ENCODE results near the gene BPTF. TPM values are rescaled to one million over a fixed set of nuclear protein-coding genes. Genes with fewer than 3 reads are reported as not detected.
"Not testable (repeated sequence)": the region's sequence is repeated elsewhere in the genome, so short reads cannot be mapped to it uniquely, and the experiment has no call there.

BPTF gene
- total and polyA plus RNA-seq, 2 of the 13 experiments (the other 11 are each of a cell fraction or from before 2014, with no cell fraction given) = 43.5 to 66.1 TPM

DNA sequence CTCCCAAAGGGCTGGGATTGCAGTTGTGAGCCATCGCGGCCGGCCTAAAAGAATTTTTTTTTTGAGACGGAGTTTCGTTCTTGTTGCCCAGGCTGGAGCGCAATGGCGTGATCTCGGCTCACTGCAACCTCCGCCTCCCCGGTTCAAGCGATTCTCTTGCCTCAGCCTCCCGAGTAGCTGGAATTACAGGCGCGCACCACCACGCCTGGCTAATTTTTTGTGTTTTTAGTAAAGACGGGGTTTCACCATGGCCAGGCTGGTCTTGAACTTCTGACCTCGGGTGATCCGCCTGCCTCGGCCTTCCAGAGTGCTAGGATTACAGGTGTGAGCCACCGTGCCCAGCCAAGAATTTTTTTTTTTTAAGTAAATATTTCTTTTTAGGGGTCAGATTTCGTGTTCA lies 193.2 kb downstream of the BPTF start:
- POLR2A ChIA-PET = interaction anchor here (0.6 to 1.6 kb wide), 2 partner anchors 9 to 22 kb away, joined by 3 to 6 read pairs; partner anchors contain the start of gene C17orf58
- ATAC-seq; DNase-seq (ENCODE audit: low spot score); H3K79me2 ChIP-seq (ENCODE audit: insufficient read depth, low read length); H3K27me3 ChIP-seq (ENCODE audit: control insufficient read depth in 1 of 2, insufficient read depth in 2 of 2, low read length in 2 of 2); in situ Hi-C loops (cut with HindIII; ENCODE audit: extremely low pct_ligation_motif_present, low pct_unique_long_range_greater_than_20kb); FAIRE-seq; H3K9me3 ChIP-seq (ENCODE audit: low read length); H4K20me1 ChIP-seq (ENCODE audit: insufficient read depth, low read length); BruUV-seq (replicated peaks); H3K27ac ChIP-seq (ENCODE audit: extremely low read length, insufficient read depth, low read length); intact Hi-C loops (cut with micrococcal nuclease; ENCODE audit: unreplicated experiment); H3K4me3 ChIP-seq (replicated peaks in 1 of 3; ENCODE audit: insufficient read depth in 1 of 3, low read depth in 2 of 3, low read length in 3 of 3); H3K36me3 ChIP-seq (replicated peaks in 1 of 2; ENCODE audit: control insufficient read depth in 1 of 2, insufficient read depth in 2 of 2, low read length in 2 of 2); H2AFZ ChIP-seq (ENCODE audit: low read length); H3K9ac ChIP-seq (ENCODE audit: insufficient read depth, low read depth, low read length); CTCF ChIA-PET (ENCODE audit: low intra/inter-chr PET ratio, low total read pairs): not testable (repeated sequence)
- Histone ChIP-seq H3K4me1 (ENCODE audit: insufficient read depth, low read length) (peaks cover 54% of the 10 kb centered on the region), H3K4me2 (ENCODE audit: low read depth, low read length) (0 out of 2 replicates have a peak overlapping the region, but pooled peaks have one; percentile 63)
- TF ChIP-seq SIX1 (CRISPR knock-in tag; IDR thresholded peaks at IDR 0.05; ENCODE audit: borderline replicate concordance) (peak; percentile 31; the same call in 1 of the 2 replicates), ZMYM2 (CRISPR knock-in tag; IDR thresholded peaks at IDR 0.05) (peak; percentile 59), ZBTB38 (CRISPR knock-in tag; IDR thresholded peaks at IDR 0.05) (peak; percentile 23; the same call in 1 of the 2 replicates), FOXA3 (CRISPR knock-in tag; IDR thresholded peaks at IDR 0.05) (0 out of 2 replicates have a peak, but pooled peaks have one; percentile 6), ADNP (CRISPR knock-in tag; IDR thresholded peaks at IDR 0.05) (peak; percentile 74), KDM1A (CRISPR knock-in tag; IDR thresholded peaks at IDR 0.05) (0 out of 2 replicates have a peak, but pooled peaks have one; percentile 19), ZNF605 (CRISPR knock-in tag; IDR thresholded peaks at IDR 0.05) (0 out of 2 replicates have a peak, but pooled peaks have one; percentile 30), ZNF234 (CRISPR knock-in tag; conservative IDR thresholded peaks at IDR 0.05) (0 out of 2 replicates have a peak, but pooled peaks have one; percentile 44), ZMYM3 (CRISPR knock-in tag; IDR thresholded peaks at IDR 0.05) (peak; percentile 20; the same call in 1 of the 2 replicates), CHD4 (IDR thresholded peaks at IDR 0.05; ENCODE audit: borderline replicate concordance, low read length) (peak; percentile 26; the same call in 1 of the 2 replicates)
- TF ChIP-seq, protein P1, sequence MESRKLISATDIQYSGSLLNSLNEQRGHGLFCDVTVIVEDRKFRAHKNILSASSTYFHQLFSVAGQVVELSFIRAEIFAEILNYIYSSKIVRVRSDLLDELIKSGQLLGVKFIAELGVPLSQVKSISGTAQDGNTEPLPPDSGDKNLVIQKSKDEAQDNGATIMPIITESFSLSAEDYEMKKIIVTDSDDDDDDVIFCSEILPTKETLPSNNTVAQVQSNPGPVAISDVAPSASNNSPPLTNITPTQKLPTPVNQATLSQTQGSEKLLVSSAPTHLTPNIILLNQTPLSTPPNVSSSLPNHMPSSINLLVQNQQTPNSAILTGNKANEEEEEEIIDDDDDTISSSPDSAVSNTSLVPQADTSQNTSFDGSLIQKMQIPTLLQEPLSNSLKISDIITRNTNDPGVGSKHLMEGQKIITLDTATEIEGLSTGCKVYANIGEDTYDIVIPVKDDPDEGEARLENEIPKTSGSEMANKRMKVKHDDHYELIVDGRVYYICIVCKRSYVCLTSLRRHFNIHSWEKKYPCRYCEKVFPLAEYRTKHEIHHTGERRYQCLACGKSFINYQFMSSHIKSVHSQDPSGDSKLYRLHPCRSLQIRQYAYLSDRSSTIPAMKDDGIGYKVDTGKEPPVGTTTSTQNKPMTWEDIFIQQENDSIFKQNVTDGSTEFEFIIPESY (CRISPR knock-in tag; IDR thresholded peaks at IDR 0.05) = peak; percentile 27
- 69% methylated on average over 21 of the region's 21 CpGs for WGBS (ENCODE audit: low lambda C conversion rate)

Measured in HepG2 (cell line).